ENCODE data around the gene CYP1A1. TPM values are rescaled to one million over a fixed set of nuclear protein-coding genes. Genes with fewer than 3 reads are reported as not detected.
"Not testable (repeated sequence)": the region's sequence is repeated elsewhere in the genome, so short reads cannot be mapped to it uniquely, and the experiment has no call there.

The CYP1A1 gene
- total RNA-seq, 1 donor = 0.36 TPM

DNA sequence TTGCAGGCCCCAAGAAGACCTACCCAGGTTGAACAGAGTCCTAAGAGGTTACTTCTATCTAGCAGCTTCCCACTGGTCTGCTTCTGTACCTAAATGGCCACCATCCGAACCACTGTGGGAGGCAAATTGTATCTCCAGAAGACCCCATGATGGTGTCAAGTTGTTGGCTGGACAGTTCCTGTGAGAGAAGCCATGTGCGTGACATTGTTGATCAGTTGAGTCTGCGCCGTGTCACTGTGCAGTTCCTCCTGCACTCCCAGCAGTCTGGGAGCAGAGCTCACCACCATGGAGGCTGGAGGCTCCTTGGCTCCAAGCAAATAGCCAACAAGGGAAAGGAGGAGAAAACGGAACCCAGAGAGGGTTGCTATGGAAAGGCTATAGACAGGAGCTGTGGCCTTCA, 7.5 kb upstream of the CYP1A1 start:
- Histone ChIP-seq H3K4me1 (ENCODE audit: insufficient read depth, low read length) (no peaks in the 10 kb centered on the region), H3K9me3 (ENCODE audit: low read depth, low read length) (no peaks in the 10 kb centered on the region), H3K4me2 (ENCODE audit: insufficient read depth, low read length) (no peak overlapping the region), H4K20me1 (ENCODE audit: insufficient read depth, low read length) (no peaks in the 10 kb centered on the region), H3K27me3 (ENCODE audit: insufficient read depth, low read length) (peaks cover 62% of the 10 kb centered on the region), H2AFZ (ENCODE audit: low read length) (no peak overlapping the region), H3K4me3 (ENCODE audit: insufficient read depth, low read length) (no peak overlapping the region), H3K36me3 (ENCODE audit: insufficient read depth, low read length) (no peaks in the 10 kb centered on the region), H3K79me2 (ENCODE audit: insufficient read depth, low read length) (no peaks in the 10 kb centered on the region), H3K27ac (ENCODE audit: low read depth, low read length) (no peak overlapping the region)
- TF ChIP-seq, protein P1, sequence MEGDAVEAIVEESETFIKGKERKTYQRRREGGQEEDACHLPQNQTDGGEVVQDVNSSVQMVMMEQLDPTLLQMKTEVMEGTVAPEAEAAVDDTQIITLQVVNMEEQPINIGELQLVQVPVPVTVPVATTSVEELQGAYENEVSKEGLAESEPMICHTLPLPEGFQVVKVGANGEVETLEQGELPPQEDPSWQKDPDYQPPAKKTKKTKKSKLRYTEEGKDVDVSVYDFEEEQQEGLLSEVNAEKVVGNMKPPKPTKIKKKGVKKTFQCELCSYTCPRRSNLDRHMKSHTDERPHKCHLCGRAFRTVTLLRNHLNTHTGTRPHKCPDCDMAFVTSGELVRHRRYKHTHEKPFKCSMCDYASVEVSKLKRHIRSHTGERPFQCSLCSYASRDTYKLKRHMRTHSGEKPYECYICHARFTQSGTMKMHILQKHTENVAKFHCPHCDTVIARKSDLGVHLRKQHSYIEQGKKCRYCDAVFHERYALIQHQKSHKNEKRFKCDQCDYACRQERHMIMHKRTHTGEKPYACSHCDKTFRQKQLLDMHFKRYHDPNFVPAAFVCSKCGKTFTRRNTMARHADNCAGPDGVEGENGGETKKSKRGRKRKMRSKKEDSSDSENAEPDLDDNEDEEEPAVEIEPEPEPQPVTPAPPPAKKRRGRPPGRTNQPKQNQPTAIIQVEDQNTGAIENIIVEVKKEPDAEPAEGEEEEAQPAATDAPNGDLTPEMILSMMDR (IDR thresholded peaks at IDR 0.05; ENCODE audit: extremely low read depth, low read depth, low read length) = no peak
- no peak for DNase-seq (ENCODE audit: insufficient read length, low spot score, missing footprints)

DNA sequence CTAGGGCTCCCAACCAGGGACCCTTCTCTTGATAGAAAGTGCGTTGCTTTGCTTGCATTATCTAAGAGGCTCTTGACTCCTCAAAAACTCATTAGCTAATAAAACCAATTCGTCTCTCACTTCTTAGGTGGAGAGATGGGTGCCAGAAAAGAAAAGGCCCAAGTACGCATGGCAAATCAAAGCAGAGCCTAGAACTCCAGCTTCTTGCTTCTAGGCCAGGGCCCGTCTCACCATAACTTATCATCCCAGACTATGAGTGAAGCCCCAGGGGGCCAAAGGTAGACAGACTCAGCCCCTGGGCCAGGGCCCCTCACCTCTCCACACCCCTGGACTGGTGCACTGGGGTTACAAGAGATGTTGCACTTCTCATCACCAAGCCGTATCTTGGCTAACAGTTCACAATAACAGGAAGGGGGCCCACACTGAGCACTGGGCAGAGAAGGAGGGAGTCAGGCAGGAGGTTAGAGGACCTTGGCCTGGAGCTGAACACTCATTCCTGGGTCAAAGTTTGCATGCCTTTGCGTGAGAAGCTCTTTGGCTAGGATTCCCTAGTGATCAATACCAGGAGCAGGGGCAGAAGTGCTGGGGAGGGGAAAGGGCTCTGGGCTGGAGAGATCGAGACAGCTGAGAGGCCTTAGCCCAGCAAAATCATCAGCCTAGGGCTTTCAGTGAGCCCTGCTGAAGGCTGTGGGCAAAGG, 5.4 kb upstream of the CYP1A1 start:
- Histone ChIP-seq H4K20me1 (ENCODE audit: insufficient read depth, low read length) (no peaks in the 10 kb centered on the region), H3K79me2 (ENCODE audit: insufficient read depth, low read length) (no peaks in the 10 kb centered on the region), H3K9me3 (ENCODE audit: low read depth, low read length) (no peaks in the 10 kb centered on the region), H3K36me3 (ENCODE audit: insufficient read depth, low read length) (no peaks in the 10 kb centered on the region), H3K27me3 (ENCODE audit: insufficient read depth, low read length) (peaks cover 75% of the 10 kb centered on the region), H3K4me3 (ENCODE audit: insufficient read depth, low read length) (no peak overlapping the region), H2AFZ (ENCODE audit: low read length) (no peak overlapping the region), H3K4me1 (ENCODE audit: insufficient read depth, low read length) (peaks cover 8% of the 10 kb centered on the region), H3K4me2 (ENCODE audit: insufficient read depth, low read length) (no peak overlapping the region), H3K27ac (ENCODE audit: low read depth, low read length) (no peak overlapping the region)
- DNase-seq (ENCODE audit: insufficient read length, low spot score, missing footprints) = no peak
- TF ChIP-seq, protein P1 (IDR thresholded peaks at IDR 0.05; ENCODE audit: extremely low read depth, low read depth, low read length) = no peak

DNA sequence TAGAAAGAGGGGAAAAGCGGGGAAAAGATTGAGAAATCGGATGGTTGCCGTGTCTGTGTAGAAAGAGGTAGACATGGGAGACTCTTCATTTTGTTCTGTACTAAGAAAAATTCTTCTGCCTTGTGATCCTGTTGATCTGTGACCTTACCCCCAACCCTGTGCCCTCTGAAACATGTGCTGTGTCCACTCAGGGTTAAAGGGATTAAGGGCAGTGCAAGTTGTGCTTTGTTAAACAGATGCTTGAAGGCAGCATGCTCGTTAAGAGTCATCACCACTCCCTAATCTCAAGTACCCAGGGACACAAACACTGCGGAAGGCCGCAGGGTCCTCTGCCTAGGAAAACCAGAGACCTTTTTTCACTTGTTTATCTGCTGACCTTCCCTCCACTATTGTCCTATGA, 4.0 kb upstream of the CYP1A1 start:
- peaks cover 10% of the 10 kb centered on the region for H3K4me1 ChIP-seq (ENCODE audit: insufficient read depth, low read length)
- H3K27me3 ChIP-seq (ENCODE audit: insufficient read depth, low read length) = peaks cover 73% of the 10 kb centered on the region

DNA sequence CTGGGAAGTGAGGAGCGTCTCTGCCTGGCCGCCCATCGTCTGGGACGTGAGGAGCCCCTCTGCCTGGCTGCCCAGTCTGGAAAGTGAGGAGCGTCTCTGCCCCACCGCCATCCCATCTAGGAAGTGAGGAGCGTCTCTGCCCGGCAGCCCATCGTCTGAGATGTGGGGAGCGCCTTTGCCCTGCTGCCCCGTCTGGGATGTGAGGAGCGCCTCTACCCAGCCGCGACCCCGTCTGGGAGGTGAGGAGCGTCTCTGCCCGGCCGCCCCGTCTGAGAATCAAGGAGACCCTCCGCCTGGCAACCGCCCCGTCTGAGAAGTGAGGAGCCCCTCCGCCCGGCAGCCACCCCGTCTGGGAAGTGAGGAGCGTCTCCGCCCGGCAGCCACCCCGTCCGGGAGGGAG, 3.4 kb upstream of the CYP1A1 start:
- DNase-seq (ENCODE audit: insufficient read length, low spot score, missing footprints); H3K27ac ChIP-seq (ENCODE audit: low read depth, low read length); H3K4me3 ChIP-seq (ENCODE audit: insufficient read depth, low read length); H4K20me1 ChIP-seq (ENCODE audit: insufficient read depth, low read length); H3K9me3 ChIP-seq (ENCODE audit: low read depth, low read length); H3K4me2 ChIP-seq (ENCODE audit: insufficient read depth, low read length); H3K79me2 ChIP-seq (ENCODE audit: insufficient read depth, low read length); H3K36me3 ChIP-seq (ENCODE audit: insufficient read depth, low read length); H2AFZ ChIP-seq (ENCODE audit: low read length): not testable (repeated sequence)
- H3K4me1 ChIP-seq (ENCODE audit: insufficient read depth, low read length) = peaks cover 10% of the 10 kb centered on the region
- H3K27me3 ChIP-seq (ENCODE audit: insufficient read depth, low read length) = peaks cover 76% of the 10 kb centered on the region

More for the DNA sequence above, 4.0 kb upstream of the CYP1A1 start:
- H4K20me1 ChIP-seq (ENCODE audit: insufficient read depth, low read length); H3K36me3 ChIP-seq (ENCODE audit: insufficient read depth, low read length); H3K4me2 ChIP-seq (ENCODE audit: insufficient read depth, low read length); H3K4me3 ChIP-seq (ENCODE audit: insufficient read depth, low read length); DNase-seq (ENCODE audit: insufficient read length, low spot score, missing footprints); H2AFZ ChIP-seq (ENCODE audit: low read length); H3K9me3 ChIP-seq (ENCODE audit: low read depth, low read length); H3K27ac ChIP-seq (ENCODE audit: low read depth, low read length); H3K79me2 ChIP-seq (ENCODE audit: insufficient read depth, low read length): not testable (repeated sequence)

DNA sequence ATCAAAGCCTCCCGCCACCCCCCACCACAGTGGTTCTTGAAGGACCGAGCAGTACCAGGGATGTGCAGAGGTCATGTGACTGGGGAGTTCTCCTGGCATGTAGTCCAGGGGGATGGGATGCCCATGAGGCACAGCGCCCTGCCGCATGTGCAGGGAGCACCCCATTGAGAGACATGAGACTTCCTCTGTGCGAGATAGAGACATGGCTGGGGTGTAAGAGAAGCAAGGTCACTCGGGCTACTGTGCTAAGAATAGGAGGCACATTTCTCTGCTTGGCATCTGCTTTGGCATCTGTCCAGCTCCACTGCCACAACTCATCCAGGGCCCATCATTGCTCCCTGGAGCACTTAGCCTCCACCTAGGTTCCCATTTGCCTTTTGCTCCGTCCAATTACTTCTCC, 2.4 kb upstream of the CYP1A1 start:
- H3K9me3 ChIP-seq (ENCODE audit: low read depth, low read length) = no peaks in the 10 kb centered on the region
- no peak overlapping the region for H3K27ac ChIP-seq (ENCODE audit: low read depth, low read length)
- peaks cover 75% of the 10 kb centered on the region for H3K27me3 ChIP-seq (ENCODE audit: insufficient read depth, low read length)
- H2AFZ ChIP-seq (ENCODE audit: low read length) = no peak overlapping the region
- H3K79me2 ChIP-seq (ENCODE audit: insufficient read depth, low read length) = no peaks in the 10 kb centered on the region
- no peak overlapping the region for H3K4me3 ChIP-seq (ENCODE audit: insufficient read depth, low read length)
- peak; percentile 55 for DNase-seq (ENCODE audit: insufficient read length, low spot score, missing footprints)
- TF ChIP-seq, protein P1 (IDR thresholded peaks at IDR 0.05; ENCODE audit: extremely low read depth, low read depth, low read length) = no peak
- no peaks in the 10 kb centered on the region for H4K20me1 ChIP-seq (ENCODE audit: insufficient read depth, low read length)
- peaks cover 10% of the 10 kb centered on the region for H3K4me1 ChIP-seq (ENCODE audit: insufficient read depth, low read length)
- no peak overlapping the region for H3K4me2 ChIP-seq (ENCODE audit: insufficient read depth, low read length)
- no peaks in the 10 kb centered on the region for H3K36me3 ChIP-seq (ENCODE audit: insufficient read depth, low read length)
